H1 (cell line): Measurements from ENCODE around the gene DNAJB11. TPM values are rescaled to one million over a fixed set of nuclear protein-coding genes. Genes with fewer than 3 reads are reported as not detected.

Source experiments
- CTCF ChIA-PET: fragments of 300-600 bp; sonication (Branson Sonifier 250); formaldehyde crosslinking; loops from one replicate; lab custom pipeline; 2021; ENCODE audit not compliant: partially characterized antibody; lab: Charles Lee
- POLR2A ChIA-PET: fragments of 300-600 bp; sonication (Branson Sonifier 250); formaldehyde crosslinking; loops from one replicate; lab custom pipeline; 2021; ENCODE audit warnings: inconsistent platforms; ENCODE audit not compliant: partially characterized antibody; lab: Charles Lee
- DNase-seq, 2 experiments: peaks; one replicate each; pipeline versions ENCODE4 v3.0.0 to v3.0.0-alpha.2; 2010 to 2022; ENCODE audit warnings: low spot score in 2 of 2, low read depth in 1 of 2, mixed read lengths in 1 of 2
- FAIRE-seq: peaks from 2 replicates; lab custom pipeline; 2011; peaks lifted over from hg19 to GRCh38; lab: Jason Lieb, UNC
- H2AFZ ChIP-seq: 2 replicates; pipeline ENCODE4 v1.8.1; 2012; ENCODE audit warnings: low read length, inconsistent platforms
- H2AK5ac ChIP-seq: 2 replicates; pipeline ENCODE4 v1.6.1; 2013; ENCODE audit warnings: low read depth, low read length
- H2BK120ac ChIP-seq: replicated peaks from 2 replicates; pipeline ENCODE3; 2013; ENCODE audit warnings: low read depth, low read length, inconsistent platforms
- H2BK12ac ChIP-seq: 2 replicates; pipeline ENCODE4 v1.6.1; 2013; ENCODE audit warnings: low read depth, low read length
- H2BK15ac ChIP-seq: 2 replicates; pipeline ENCODE4 v1.6.1; 2013; ENCODE audit warnings: low read length
- H2BK20ac ChIP-seq: 2 replicates; pipeline ENCODE4 v1.6.1; 2013; ENCODE audit warnings: low read length
- H2BK5ac ChIP-seq: 2 replicates; pipeline ENCODE4 v1.6.1; 2013; ENCODE audit warnings: low read depth, low read length
- H3K14ac ChIP-seq: 2 replicates; pipeline ENCODE4 v1.6.1; 2013; ENCODE audit warnings: inconsistent platforms; ENCODE audit not compliant: insufficient read length
- H3K18ac ChIP-seq: 2 replicates; pipeline ENCODE4 v1.6.1; 2013; ENCODE audit warnings: low read length; ENCODE audit errors: extremely low read depth
- H3K23ac ChIP-seq: 2 replicates; pipeline ENCODE4 v1.6.1; 2013; ENCODE audit warnings: inconsistent platforms; ENCODE audit not compliant: insufficient read length
- H3K23me2 ChIP-seq: 2 replicates; pipeline ENCODE4 v1.6.1; 2013; ENCODE audit warnings: low read depth, low read length
- H3K27ac ChIP-seq: 2 replicates; pipeline ENCODE4 v1.6.1; 2011; ENCODE audit warnings: low read depth, low read length, inconsistent platforms
- H3K27me3 ChIP-seq, 4 experiments: replicated peaks in 1 of 4; 1 replicate in 1 of 4; 2 replicates in 3 of 4; pipeline versions ENCODE4 v1.6.1 to v1.8.1; 2011 to 2013; ENCODE audit warnings: low read length in 3 of 4, mild to moderate bottlenecking in 3 of 4, inconsistent platforms in 2 of 4, mixed read lengths in 2 of 4, moderate library complexity in 1 of 4; ENCODE audit not compliant: control insufficient read depth in 3 of 4, insufficient read depth in 3 of 4; ENCODE audit errors: extremely low read depth in 1 of 4
- H3K36me3 ChIP-seq, 4 experiments: 2 replicates each; pipeline versions ENCODE4 v1.6.1 to v1.8.1; 2011 to 2013; ENCODE audit warnings: mild to moderate bottlenecking in 4 of 4, low read length in 3 of 4, moderate library complexity in 2 of 4, control low read depth in 1 of 4, inconsistent platforms in 1 of 4; ENCODE audit not compliant: insufficient read depth in 4 of 4, control insufficient read depth in 2 of 4
- H3K4ac ChIP-seq: replicated peaks from 2 replicates; pipeline ENCODE3; 2013; ENCODE audit warnings: low read length, low read depth, mixed read lengths, inconsistent platforms; ENCODE audit not compliant: insufficient read length
- H3K4me1 ChIP-seq, 4 experiments: replicated peaks in 1 of 4; 1 replicate in 1 of 4; 2 replicates in 3 of 4; pipeline versions ENCODE4 v1.6.1 to v1.8.1; 2011 to 2013; ENCODE audit warnings: low read length in 3 of 4, inconsistent platforms in 2 of 4, mixed read lengths in 1 of 4; ENCODE audit not compliant: insufficient read depth in 4 of 4, control insufficient read depth in 3 of 4
- H3K4me2 ChIP-seq, 2 experiments: 2 replicates each; pipeline versions ENCODE4 v1.6.1 to v1.8.1; 2011 to 2013; ENCODE audit warnings: low read depth in 2 of 2, low read length in 2 of 2, control low read depth in 1 of 2, inconsistent platforms in 1 of 2, mild to moderate bottlenecking in 1 of 2; ENCODE audit not compliant: insufficient read depth in 1 of 2
- H3K4me3 ChIP-seq, 4 experiments: fragments of 200-600, 300-600 bp in 1 of 4; sonication (generic), shearing (Covaris generic), sonication (Bioruptor Twin) in 1 of 4; 2 replicates each; pipeline versions ENCODE4 v1.5.1 to v1.8.1; 2011 to 2016; ENCODE audit warnings: low read length in 4 of 4, low read depth in 3 of 4, control low read depth in 2 of 4, inconsistent platforms in 2 of 4, mild to moderate bottlenecking in 2 of 4, mixed read lengths in 1 of 4, moderate library complexity in 1 of 4; ENCODE audit not compliant: insufficient read depth in 2 of 4; ENCODE audit errors: extremely low read depth in 1 of 4
- H3K56ac ChIP-seq: replicated peaks from 2 replicates; pipeline ENCODE3; 2013; ENCODE audit warnings: low read depth, mild to moderate bottlenecking, mixed read lengths, low read length, inconsistent platforms; ENCODE audit not compliant: insufficient read length
- H3K79me1 ChIP-seq: 2 replicates; pipeline ENCODE4 v1.6.1; 2013; ENCODE audit warnings: low read depth, low read length, control low read depth
- H3K79me2 ChIP-seq, 2 experiments: 2 replicates each; pipeline versions ENCODE4 v1.6.1 to v1.8.1; 2012 to 2013; ENCODE audit warnings: low read length in 2 of 2, mild to moderate bottlenecking in 2 of 2, inconsistent platforms in 1 of 2; ENCODE audit not compliant: insufficient read depth in 2 of 2, control insufficient read depth in 1 of 2
- H3K9ac ChIP-seq, 4 experiments: replicated peaks in 1 of 4; 1 replicate in 1 of 4; 2 replicates in 3 of 4; pipeline versions ENCODE4 v1.6.1 to v1.8.1; 2011 to 2013; ENCODE audit warnings: low read depth in 3 of 4, low read length in 3 of 4, control low read depth in 2 of 4, mild to moderate bottlenecking in 2 of 4, moderate library complexity in 2 of 4, inconsistent platforms in 1 of 4; ENCODE audit errors: extremely low read depth in 1 of 4
- H3K9me3 ChIP-seq, 2 experiments: 2 replicates each; pipeline versions ENCODE4 v1.6.1 to v1.8.1; 2012 to 2013; ENCODE audit warnings: mild to moderate bottlenecking in 2 of 2, moderate library complexity in 2 of 2, control low read depth in 1 of 2, inconsistent platforms in 1 of 2, low read depth in 1 of 2, low read length in 1 of 2, mixed read lengths in 1 of 2; ENCODE audit not compliant: insufficient read depth in 2 of 2
- H4K20me1 ChIP-seq, 2 experiments: replicated peaks in 1 of 2; 2 replicates each; pipeline versions ENCODE3 to v1.8.1; 2011 to 2013; ENCODE audit warnings: inconsistent platforms in 2 of 2, low read length in 2 of 2, mild to moderate bottlenecking in 1 of 2; ENCODE audit not compliant: insufficient read depth in 2 of 2, control insufficient read depth in 1 of 2
- H4K5ac ChIP-seq: 2 replicates; pipeline ENCODE4 v1.6.1; 2013; ENCODE audit warnings: low read length, low read depth, mixed read lengths, inconsistent platforms; ENCODE audit not compliant: insufficient read length
- H4K8ac ChIP-seq: 2 replicates; pipeline ENCODE4 v1.8.0; 2013; ENCODE audit warnings: mild to moderate bottlenecking, moderate library complexity, low read length, inconsistent platforms; ENCODE audit not compliant: insufficient read depth; ENCODE audit errors: extremely low read depth
- H4K91ac ChIP-seq: replicated peaks from 2 replicates; pipeline ENCODE3; 2013; ENCODE audit warnings: low read length, mixed read lengths, inconsistent platforms; ENCODE audit not compliant: insufficient read length
- BRCA1 ChIP-seq: IDR thresholded peaks from 2 replicates; pipeline ENCODE4 v1.6.1; 2012; ENCODE audit warnings: low read depth, low read length, improper control_type of control experiment
- CBX8 ChIP-seq: fragments of 300-800, 300-1000 bp; sonication (generic); IDR thresholded peaks from 2 replicates; pipeline ENCODE4 v1.7.1; 2016; ENCODE audit warnings: low read depth, low read length, borderline replicate concordance
- CEBPB ChIP-seq: IDR thresholded peaks from 2 replicates; pipeline ENCODE4 v1.6.1; 2012; ENCODE audit warnings: low read depth, low read length
- CREB1 ChIP-seq: IDR thresholded peaks from 2 replicates; pipeline ENCODE4 v1.6.1; 2012; ENCODE audit warnings: inconsistent platforms
- EP300 ChIP-seq, 2 experiments: IDR thresholded peaks; 1 replicate in 1 of 2; 2 replicates in 1 of 2; pipeline ENCODE4 v1.6.1; 2011 to 2012; ENCODE audit warnings: low read depth in 2 of 2, low read length in 2 of 2, mild to moderate bottlenecking in 2 of 2, borderline replicate concordance in 1 of 2, inconsistent platforms in 1 of 2, moderate library complexity in 1 of 2
- GABPA ChIP-seq: IDR thresholded peaks from 2 replicates; pipeline ENCODE4 v1.6.1; 2011; ENCODE audit warnings: mild to moderate bottlenecking, low read length, moderate library complexity, borderline replicate concordance; ENCODE audit not compliant: insufficient read depth
- JUND ChIP-seq: IDR thresholded peaks from 2 replicates; pipeline ENCODE4 v1.6.1; 2011; ENCODE audit warnings: mild to moderate bottlenecking, improper control_type of control experiment, low read length
- KDM1A ChIP-seq: fragments of 200-600, 300-600 bp; sonication (generic); IDR thresholded peaks from 2 replicates; pipeline ENCODE4 v1.7.1; 2016; ENCODE audit warnings: mild to moderate bottlenecking, low read length, borderline replicate concordance
- NANOG ChIP-seq: IDR thresholded peaks from 2 replicates; pipeline ENCODE4 v1.6.1; 2011; ENCODE audit warnings: low read length, low read depth, mild to moderate bottlenecking, inconsistent platforms; ENCODE audit not compliant: insufficient read depth, poor library complexity, severe bottlenecking
- NRF1 ChIP-seq: IDR thresholded peaks from 2 replicates; pipeline ENCODE4 v1.6.1; 2011; ENCODE audit warnings: mild to moderate bottlenecking, low read depth, low read length, improper control_type of control experiment
- PHF8 ChIP-seq: fragments of 200-600 bp; sonication (generic); conservative IDR thresholded peaks from 2 replicates; pipeline ENCODE4 v1.7.1; 2012; ENCODE audit warnings: low read depth, mild to moderate bottlenecking, inconsistent platforms, low read length, moderate library complexity
- POLR2A ChIP-seq, 2 experiments: IDR thresholded peaks; 1 replicate in 1 of 2; 2 replicates in 1 of 2; pipeline ENCODE4 v1.6.1; 2011; ENCODE audit warnings: low read depth in 2 of 2, low read length in 2 of 2, mild to moderate bottlenecking in 2 of 2; ENCODE audit errors: control extremely low read depth in 1 of 2
- RNF2 ChIP-seq: fragments of 200-900, 300-1000 bp; sonication (generic); IDR thresholded peaks from 2 replicates; pipeline ENCODE4 v1.7.1; 2016; ENCODE audit warnings: borderline replicate concordance, low read depth, mild to moderate bottlenecking, antibody characterized with exemption, low read length; ENCODE audit not compliant: poor library complexity, severe bottlenecking; ENCODE audit errors: missing control alignments
- TCF12 ChIP-seq: IDR thresholded peaks from 2 replicates; pipeline ENCODE4 v1.6.1; 2011; ENCODE audit warnings: low read depth, mild to moderate bottlenecking, low read length
- WGBS, 2 experiments: shearing (Covaris generic) in 1 of 2; methylation state at CpG; one replicate each; pipeline versions ENCODE4 v1.1.6 to v1.1.7; 2013 to 2015; ENCODE audit warnings: low lambda C conversion rate in 2 of 2, mixed read lengths in 2 of 2, inconsistent platforms in 1 of 2, low coverage in 1 of 2, missing lambda C conversion rate in 1 of 2; ENCODE audit not compliant: insufficient replicate concordance in 2 of 2, insufficient coverage in 1 of 2, insufficient read length in 1 of 2; ENCODE audit errors: extremely low coverage in 1 of 2, missing lambda C conversion rate in 1 of 2; 5-methylcytosine and 5-hydroxymethylcytosine counted together
- polyA plus RNA-seq, 7 experiments: library from polyadenylated mRNA; depleted of rRNA in 3 of 7; stranded (reverse) in 5 of 7; unstranded in 2 of 7; fragments of >200 nt in 5 of 7; fragments of 200-250 nt in 2 of 7; gene quantifications; 1 replicate in 5 of 7; 2 replicates in 1 of 7; 4 replicates in 1 of 7; pipeline versions ENCODE4 v1.2.1 to v1.2.3, GENCODE V29; 2011 to 2013; ENCODE audit warnings: missing spikeins in 2 of 7, mixed read lengths in 2 of 7
- total RNA-seq: library from RNA; stranded (reverse); fragmentation: NEBNext Ultra II Directional; extraction: Animal tissue kit (Norgen Biotek cat#: 25700); gene quantifications from 2 replicates; pipeline ENCODE4 v1.2.1, GENCODE V29; 2021

DNAJB11 gene
- total and polyA plus RNA-seq, 2 of the 8 experiments (the other 6 are each of a cell fraction or from before 2014, with no cell fraction given): 14.6 to 63.9 TPM

DNA sequence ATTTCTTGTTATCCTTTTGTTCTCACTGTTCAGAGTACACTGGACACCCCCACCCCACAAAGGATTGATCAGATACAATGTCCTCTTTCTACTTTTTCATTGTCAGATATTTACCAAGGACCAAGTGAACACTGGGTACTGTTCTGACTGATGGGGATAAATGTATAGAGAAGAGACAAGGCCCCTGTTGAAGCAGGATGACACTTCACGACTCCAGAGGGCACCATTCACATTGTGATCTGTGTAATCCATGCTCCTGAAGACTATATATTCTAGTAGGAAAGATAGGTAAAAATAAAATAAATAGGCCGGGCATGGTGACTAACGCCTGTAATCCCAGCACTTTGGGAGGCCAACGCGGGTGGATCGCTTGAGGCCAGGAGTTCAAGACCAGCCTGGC lies 19.1 kb upstream of the DNAJB11 start:
- ChIA-PET CTCF (interaction anchor here (1.8 to 6.0 kb wide), 2 partner anchors 11 to 66 kb away, joined by 7 to 57 read pairs; no protein-coding TSS in a partner anchor), POLR2A (no interaction called here)
- Histone ChIP-seq H3K79me2 (no peaks in the 10 kb centered on the region), H3K36me3 (peaks cover 0 to 12% (median 7%) of the 10 kb centered on the region in 4 experiments; a peak in 4 of 8 replicates), H2AFZ (no peak overlapping the region), H2BK15ac (no peak overlapping the region), H3K4me3 (no peak overlapping the region), H3K27me3 (no peaks in the 10 kb centered on the region), H3K4ac (no peak overlapping the region), H3K14ac (no peak overlapping the region), H4K8ac (no peak overlapping the region), H3K79me1 (no peaks in the 10 kb centered on the region), H2BK5ac (no peak overlapping the region), H4K91ac (no peak overlapping the region), H3K4me2 (no peak overlapping the region), H3K4me1 (no peaks in the 10 kb centered on the region), H3K9me3 (no peaks in the 10 kb centered on the region), H3K9ac (no peak overlapping the region), H4K20me1 (peaks cover 0 to 2% of the 10 kb centered on the region in 2 experiments), H3K18ac (no peak overlapping the region), H2AK5ac (no peak overlapping the region), H2BK120ac (no peak overlapping the region), H2BK12ac (no peak overlapping the region), H3K56ac (no peak overlapping the region), H3K23ac (no peak overlapping the region), H2BK20ac (no peak overlapping the region), H3K27ac (no peak overlapping the region), H3K23me2 (no peaks in the 10 kb centered on the region), H4K5ac (no peak overlapping the region)
- WGBS, 2 experiments: 88% methylated on average over 6 of the region's 6 CpGs; no CpG with 5 or more reads in 1 of the 2 experiments
- DNase-seq: no peak
- no peak for FAIRE-seq
- TF ChIP-seq NRF1: no peak
- no peak for TF ChIP-seq EP300 (IDR thresholded peaks at IDR 0.05; ENCODE audit: borderline replicate concordance in 1 of 2, low read depth in 2 of 2, low read length in 2 of 2)
- TF ChIP-seq GABPA: no peak
- no peak for TF ChIP-seq CEBPB
- no peak for TF ChIP-seq POLR2A (IDR thresholded peaks at IDR 0.05; ENCODE audit: control extremely low read depth in 1 of 2, low read depth in 2 of 2, low read length in 2 of 2)
- no peak for TF ChIP-seq KDM1A
- no peak for TF ChIP-seq NANOG
- TF ChIP-seq CBX8: no peak
- TF ChIP-seq BRCA1: no peak
- no peak for TF ChIP-seq JUND
- no peak for TF ChIP-seq RNF2
- TF ChIP-seq TCF12: no peak
- no peak for TF ChIP-seq PHF8
- no peak for TF ChIP-seq CREB1
